ENCODE measurements around the gene LPP.

The LPP gene

GRCh38 chr3:188789251-188789650 is 635.3 kb downstream of the LPP start:
- TF ChIP-seq POLR2AphosphoS5 (IDR thresholded peaks at IDR 0.05; ENCODE audit: low read depth, low read length) = no peak
- TF ChIP-seq POLR2A (IDR thresholded peaks at IDR 0.05; ENCODE audit: low read depth, low read length) = no peak
- no peak for TF ChIP-seq TAF1 (IDR thresholded peaks at IDR 0.05; ENCODE audit: borderline replicate concordance, low read depth, low read length)
- FAIRE-seq (no peak), DNase-seq (ENCODE audit: insufficient read length) (no peak)

GRCh38 chr3:188791311-188791710 is 637.4 kb downstream of the LPP start:
- no peak for TF ChIP-seq TAF1 (IDR thresholded peaks at IDR 0.05; ENCODE audit: borderline replicate concordance, low read depth, low read length)
- no peak for TF ChIP-seq POLR2A (IDR thresholded peaks at IDR 0.05; ENCODE audit: low read depth, low read length)
- TF ChIP-seq POLR2AphosphoS5 (IDR thresholded peaks at IDR 0.05; ENCODE audit: low read depth, low read length) = no peak
- DNase-seq (ENCODE audit: insufficient read length) = no peak
- FAIRE-seq = no peak

- DNase-seq (ENCODE audit: insufficient read length) = no peak
- TF ChIP-seq TAF1 (IDR thresholded peaks at IDR 0.05; ENCODE audit: borderline replicate concordance, low read depth, low read length) (no peak), POLR2A (IDR thresholded peaks at IDR 0.05; ENCODE audit: low read depth, low read length) (no peak), POLR2AphosphoS5 (IDR thresholded peaks at IDR 0.05; ENCODE audit: low read depth, low read length) (no peak)
- no peak for FAIRE-seq
Measured at GRCh38 chr3:188792793-188793192, 638.8 kb downstream of the LPP start.

GRCh38 chr3:188796122-188796631 is 642.2 kb downstream of the LPP start:
- TF ChIP-seq POLR2AphosphoS5 (IDR thresholded peaks at IDR 0.05; ENCODE audit: low read depth, low read length) = no peak
- TF ChIP-seq POLR2A (IDR thresholded peaks at IDR 0.05; ENCODE audit: low read depth, low read length) = no peak
- TF ChIP-seq TAF1 (IDR thresholded peaks at IDR 0.05; ENCODE audit: borderline replicate concordance, low read depth, low read length) = no peak
- FAIRE-seq (no peak), DNase-seq (ENCODE audit: insufficient read length) (no peak)

GRCh38 chr3:188797045-188797444 is 643.1 kb downstream of the LPP start:
- no peak for TF ChIP-seq POLR2AphosphoS5 (IDR thresholded peaks at IDR 0.05; ENCODE audit: low read depth, low read length)
- TF ChIP-seq POLR2A (IDR thresholded peaks at IDR 0.05; ENCODE audit: low read depth, low read length) = no peak
- no peak for TF ChIP-seq TAF1 (IDR thresholded peaks at IDR 0.05; ENCODE audit: borderline replicate concordance, low read depth, low read length)
- DNase-seq (ENCODE audit: insufficient read length) (no peak), FAIRE-seq (no peak)

- no peak for TF ChIP-seq POLR2AphosphoS5 (IDR thresholded peaks at IDR 0.05; ENCODE audit: low read depth, low read length)
- no peak for TF ChIP-seq TAF1 (IDR thresholded peaks at IDR 0.05; ENCODE audit: borderline replicate concordance, low read depth, low read length)
- TF ChIP-seq POLR2A (IDR thresholded peaks at IDR 0.05; ENCODE audit: low read depth, low read length) = no peak
- DNase-seq (ENCODE audit: insufficient read length) (no peak), FAIRE-seq (no peak)
Measured at GRCh38 chr3:188798556-188799145, 644.7 kb downstream of the LPP start.

- FAIRE-seq (no peak), DNase-seq (ENCODE audit: insufficient read length) (no peak)
- TF ChIP-seq POLR2AphosphoS5 (IDR thresholded peaks at IDR 0.05; ENCODE audit: low read depth, low read length) = no peak
- TF ChIP-seq TAF1 (IDR thresholded peaks at IDR 0.05; ENCODE audit: borderline replicate concordance, low read depth, low read length) = no peak
- no peak for TF ChIP-seq POLR2A (IDR thresholded peaks at IDR 0.05; ENCODE audit: low read depth, low read length)
Measured at GRCh38 chr3:188801393-188801792, 647.4 kb downstream of the LPP start.

GRCh38 chr3:188802645-188803044 is 648.7 kb downstream of the LPP start:
- no peak for DNase-seq (ENCODE audit: insufficient read length)
- FAIRE-seq = no peak
- TF ChIP-seq POLR2A (IDR thresholded peaks at IDR 0.05; ENCODE audit: low read depth, low read length) (no peak), POLR2AphosphoS5 (IDR thresholded peaks at IDR 0.05; ENCODE audit: low read depth, low read length) (no peak), TAF1 (IDR thresholded peaks at IDR 0.05; ENCODE audit: borderline replicate concordance, low read depth, low read length) (no peak)

GRCh38 chr3:188807006-188807405 is 653.0 kb downstream of the LPP start:
- FAIRE-seq (no peak), DNase-seq (ENCODE audit: insufficient read length) (no peak)
- TF ChIP-seq POLR2AphosphoS5 (IDR thresholded peaks at IDR 0.05; ENCODE audit: low read depth, low read length) (no peak), POLR2A (IDR thresholded peaks at IDR 0.05; ENCODE audit: low read depth, low read length) (no peak)

- FAIRE-seq = no peak
- no peak for TF ChIP-seq POLR2A (IDR thresholded peaks at IDR 0.05; ENCODE audit: low read depth, low read length)
- TF ChIP-seq POLR2AphosphoS5 (IDR thresholded peaks at IDR 0.05; ENCODE audit: low read depth, low read length) = no peak
- no peak for TF ChIP-seq TAF1 (IDR thresholded peaks at IDR 0.05; ENCODE audit: borderline replicate concordance, low read depth, low read length)
- DNase-seq (ENCODE audit: insufficient read length) = no peak
Measured at GRCh38 chr3:188812198-188812597, 658.2 kb downstream of the LPP start.

- DNase-seq (ENCODE audit: insufficient read length) (no peak), FAIRE-seq (no peak)
- TF ChIP-seq POLR2A (IDR thresholded peaks at IDR 0.05; ENCODE audit: low read depth, low read length) (no peak), TAF1 (IDR thresholded peaks at IDR 0.05; ENCODE audit: borderline replicate concordance, low read depth, low read length) (no peak), POLR2AphosphoS5 (IDR thresholded peaks at IDR 0.05; ENCODE audit: low read depth, low read length) (no peak)
Measured at GRCh38 chr3:188814581-188814980, 660.6 kb downstream of the LPP start.

GRCh38 chr3:188817103-188817934 is 663.4 kb downstream of the LPP start:
- TF ChIP-seq TAF1 (IDR thresholded peaks at IDR 0.05; ENCODE audit: borderline replicate concordance, low read depth, low read length) (no peak), POLR2AphosphoS5 (IDR thresholded peaks at IDR 0.05; ENCODE audit: low read depth, low read length) (no peak), POLR2A (IDR thresholded peaks at IDR 0.05; ENCODE audit: low read depth, low read length) (no peak)
- FAIRE-seq = no peak
- DNase-seq (ENCODE audit: insufficient read length) = no peak
